IMR-90 (cell line): ENCODE measurements around the gene MRC2. TPM values are rescaled to one million over a fixed set of nuclear protein-coding genes. Genes with fewer than 3 reads are reported as not detected.

ENCODE experiments used
- ATAC-seq: fragments of 200-7000 bp; cut with Tn5 transposase; 2 replicates; pipeline ENCODE4 v1.9.1; 2020; ENCODE audit warnings: low read depth, mild to moderate bottlenecking, moderate library complexity
- BruUV-seq: library from RNA; stranded (reverse); fragments of 400-500 nt; replicated peaks from 2 replicates; lab custom pipeline; 2021; lab: Mats Ljungman, UMichigan
- CTCF ChIA-PET: fragments of 300-600 bp; formaldehyde crosslinking; extraction: SDS; loops from one replicate; lab custom pipeline; 2021; ENCODE audit warnings: antibody characterized with exemption; lab: Yijun Ruan, JAX
- POLR2A ChIA-PET: fragments of 300-600 bp; sonication (Branson Sonifier 250); formaldehyde crosslinking; loops from one replicate; lab custom pipeline; 2022; ENCODE audit warnings: antibody characterized with exemption; ENCODE audit not compliant: unreplicated experiment; lab: Charles Lee
- DNase-seq: peaks from one replicate; pipeline ENCODE4 v3.0.0; 2013
- H2AFZ ChIP-seq: replicated peaks from 2 replicates; pipeline ENCODE3; 2013; ENCODE audit warnings: low read length, mild to moderate bottlenecking; ENCODE audit not compliant: poor library complexity
- H2AK5ac ChIP-seq: 2 replicates; pipeline ENCODE4 v1.6.1; 2013; ENCODE audit warnings: low read depth, low read length, inconsistent platforms
- H2AK9ac ChIP-seq: replicated peaks from 2 replicates; pipeline ENCODE3; 2013; ENCODE audit warnings: mild to moderate bottlenecking, low read depth, low read length, moderate library complexity; ENCODE audit not compliant: poor library complexity
- H2BK120ac ChIP-seq: 2 replicates; pipeline ENCODE4 v1.6.1; 2013; ENCODE audit warnings: low read depth, low read length, inconsistent platforms
- H2BK15ac ChIP-seq: 3 replicates; pipeline ENCODE4 v1.6.1; 2013; ENCODE audit warnings: low read depth, low read length, inconsistent platforms
- H2BK20ac ChIP-seq: 2 replicates; pipeline ENCODE4 v1.6.1; 2013; ENCODE audit warnings: low read depth, mild to moderate bottlenecking, inconsistent platforms, low read length, moderate library complexity
- H2BK5ac ChIP-seq: 2 replicates; pipeline ENCODE4 v1.6.1; 2013; ENCODE audit warnings: mild to moderate bottlenecking, low read depth, low read length, inconsistent platforms; ENCODE audit not compliant: poor library complexity, severe bottlenecking
- H3K14ac ChIP-seq: replicated peaks from 2 replicates; pipeline ENCODE4 v1.6.1; 2013; ENCODE audit warnings: low read depth, low read length, inconsistent platforms
- H3K18ac ChIP-seq: 2 replicates; pipeline ENCODE4 v1.6.1; 2013; ENCODE audit warnings: low read depth, low read length, control low read depth
- H3K23ac ChIP-seq: 2 replicates; pipeline ENCODE4 v1.6.1; 2013; ENCODE audit warnings: low read depth, low read length, inconsistent platforms
- H3K27ac ChIP-seq: 2 replicates; pipeline ENCODE4 v1.5.1; 2013; ENCODE audit warnings: mild to moderate bottlenecking, control low read depth, low read length; ENCODE audit not compliant: insufficient read depth
- H3K27me3 ChIP-seq: 2 replicates; pipeline ENCODE4 v1.6.1; 2013; ENCODE audit warnings: low read length; ENCODE audit not compliant: control insufficient read depth, insufficient read depth
- H3K36me3 ChIP-seq: 2 replicates; pipeline ENCODE4 v1.6.1; 2013; ENCODE audit warnings: low read length, mixed read lengths; ENCODE audit not compliant: control insufficient read depth, insufficient read depth
- H3K4ac ChIP-seq: 2 replicates; pipeline ENCODE4 v1.6.1; 2013; ENCODE audit warnings: low read depth, low read length, inconsistent platforms
- H3K4me1 ChIP-seq: 2 replicates; pipeline ENCODE4 v1.6.1; 2013; ENCODE audit warnings: low read length, mixed read lengths; ENCODE audit not compliant: control insufficient read depth, insufficient read depth
- H3K4me2 ChIP-seq: 2 replicates; pipeline ENCODE4 v1.6.1; 2013; ENCODE audit warnings: low read depth, mild to moderate bottlenecking, control low read depth, low read length, moderate library complexity
- H3K4me3 ChIP-seq: 2 replicates; pipeline ENCODE4 v1.5.1; 2013; ENCODE audit warnings: low read depth, mild to moderate bottlenecking, control low read depth, low read length, moderate library complexity; ENCODE audit not compliant: insufficient read depth
- H3K56ac ChIP-seq: 2 replicates; pipeline ENCODE4 v1.6.1; 2013; ENCODE audit warnings: low read length, inconsistent platforms; ENCODE audit not compliant: insufficient read depth; ENCODE audit errors: extremely low read depth
- H3K79me1 ChIP-seq, 2 experiments: 2 replicates each; pipeline ENCODE4 v1.6.1; 2013; ENCODE audit warnings: low read length in 2 of 2, inconsistent platforms in 1 of 2, low read depth in 1 of 2
- H3K9ac ChIP-seq: 2 replicates; pipeline ENCODE4 v1.6.1; 2013; ENCODE audit warnings: low read depth, low read length, control low read depth
- H3K9me1 ChIP-seq: 2 replicates; pipeline ENCODE4 v1.6.1; 2013; ENCODE audit warnings: low read length, inconsistent platforms; ENCODE audit not compliant: insufficient read depth
- H3K9me3 ChIP-seq: 2 replicates; pipeline ENCODE4 v1.6.1; 2013; ENCODE audit warnings: low read length; ENCODE audit not compliant: control insufficient read depth, insufficient read depth
- H4K20me1 ChIP-seq: 2 replicates; pipeline ENCODE4 v1.6.1; 2013; ENCODE audit warnings: low read length, inconsistent platforms; ENCODE audit not compliant: insufficient read depth
- H4K5ac ChIP-seq: 2 replicates; pipeline ENCODE4 v1.6.1; 2013; ENCODE audit warnings: mild to moderate bottlenecking, low read depth, low read length, control low read depth
- H4K8ac ChIP-seq, 2 experiments: 2 replicates each; pipeline ENCODE4 v1.6.1; 2013; ENCODE audit warnings: low read depth in 2 of 2, low read length in 2 of 2, control low read depth in 1 of 2, inconsistent platforms in 1 of 2
- H4K91ac ChIP-seq: 2 replicates; pipeline ENCODE4 v1.6.1; 2013; ENCODE audit warnings: low read depth, low read length, inconsistent platforms; ENCODE audit not compliant: insufficient read depth
- BHLHE40 ChIP-seq: fragments of 150-350 bp; IDR thresholded peaks from 2 replicates; pipeline ENCODE4 v1.6.1; 2016; ENCODE audit warnings: mild to moderate bottlenecking, low read depth, low read length
- CEBPB ChIP-seq: IDR thresholded peaks from 2 replicates; pipeline ENCODE4 v1.6.1; 2012; ENCODE audit warnings: low read depth, low read length, improper control_type of control experiment
- CHD1 ChIP-seq: IDR thresholded peaks from 2 replicates; pipeline ENCODE4 v1.6.1; 2012; ENCODE audit warnings: low read depth, low read length, improper control_type of control experiment
- CTCF ChIP-seq: conservative IDR thresholded peaks from 2 replicates; pipeline ENCODE4 v1.5.1; 2012; ENCODE audit warnings: mild to moderate bottlenecking, low read depth, low read length, improper control_type of control experiment
- ELK1 ChIP-seq: fragments of 150-350 bp; IDR thresholded peaks from 2 replicates; pipeline ENCODE4 v1.6.1; 2016; ENCODE audit warnings: low read depth, mild to moderate bottlenecking, low read length, moderate library complexity, borderline replicate concordance
- FOS ChIP-seq: fragments of 150-350 bp; IDR thresholded peaks from 2 replicates; pipeline ENCODE4 v1.6.1; 2016; ENCODE audit warnings: low read depth, low read length
- MAFK ChIP-seq: IDR thresholded peaks from 2 replicates; pipeline ENCODE4 v1.6.1; 2012; ENCODE audit warnings: low read depth, low read length, improper control_type of control experiment
- MAZ ChIP-seq: IDR thresholded peaks from 2 replicates; pipeline ENCODE4 v1.6.1; 2012; ENCODE audit warnings: low read depth, mild to moderate bottlenecking, low read length, improper control_type of control experiment, moderate library complexity, borderline replicate concordance
- MXI1 ChIP-seq: IDR thresholded peaks from 2 replicates; pipeline ENCODE4 v1.6.1; 2012; ENCODE audit warnings: low read depth, mild to moderate bottlenecking, low read length, moderate library complexity, borderline replicate concordance
- NFE2L2 ChIP-seq: fragments of 150-350 bp; IDR thresholded peaks from 2 replicates; pipeline ENCODE4 v1.6.1; 2016; ENCODE audit warnings: low read depth, mild to moderate bottlenecking, low read length
- POLR2A ChIP-seq: IDR thresholded peaks from 2 replicates; pipeline ENCODE4 v1.6.1; 2012; ENCODE audit warnings: mild to moderate bottlenecking, low read depth, low read length
- RAD21 ChIP-seq: IDR thresholded peaks from 2 replicates; pipeline ENCODE4 v1.6.1; 2012; ENCODE audit warnings: low read length, improper control_type of control experiment
- RCOR1 ChIP-seq: IDR thresholded peaks from 2 replicates; pipeline ENCODE4 v1.6.1; 2012; ENCODE audit warnings: mild to moderate bottlenecking, low read length, improper control_type of control experiment; ENCODE audit not compliant: insufficient replicate concordance
- RFX5 ChIP-seq: IDR thresholded peaks from 2 replicates; pipeline ENCODE4 v1.8.0; 2012; ENCODE audit warnings: low read depth, mild to moderate bottlenecking, low read length, moderate library complexity
- WGBS, 2 experiments: methylation state at CpG; one replicate each; pipeline versions ENCODE4 v1.1.5 to v1.1.7; 2013; ENCODE audit warnings: missing lambda C conversion rate in 2 of 2; ENCODE audit not compliant: insufficient read length in 1 of 2; ENCODE audit errors: extremely low coverage in 2 of 2; 5-methylcytosine and 5-hydroxymethylcytosine counted together
- dilution Hi-C: fragments of 300-500 bp; cut with HindIII; formaldehyde crosslinking; loops from one replicate; pipeline ENCODE4 v1.14.3; 2018; ENCODE audit warnings: low sequenced_read_pairs; ENCODE audit not compliant: unreplicated experiment
- in situ Hi-C: fragments of 300-500 bp; cut with MboI; formaldehyde crosslinking; loops from 3 replicates; pipeline ENCODE4 v1.14.3; 2019; ENCODE audit warnings: low sequenced_read_pairs, inconsistent platforms, mixed read lengths
- intact Hi-C: fragments of 100-400 bp; cut with micrococcal nuclease; formaldehyde crosslinking; loops from 2 replicates; pipeline ENCODE4 v1.10.0; 2022
- polyA plus RNA-seq, 3 experiments: library from polyadenylated mRNA; depleted of rRNA; stranded (reverse); fragments of >200 nt; gene quantifications; 2 replicates each; pipeline ENCODE4 v1.2.3, GENCODE V29; 2012; ENCODE audit warnings: low replicate concordance in 1 of 3
- total RNA-seq: library from RNA; depleted of rRNA; stranded (reverse); fragments of >200 nt; gene quantifications from 2 replicates; pipeline ENCODE4 v1.2.3, GENCODE V29; 2012

The MRC2 gene
- total and polyA plus RNA-seq, 2 of the 4 experiments (the other 2 are of a cell fraction): 39.3 to 137 TPM

- DNase-seq: no peak
- no peak overlapping the region for H3K4ac ChIP-seq
- H3K36me3 ChIP-seq: peaks cover 27% of the 10 kb centered on the region
- H3K4me2 ChIP-seq: no peak overlapping the region
- TF ChIP-seq MAFK (no peak), NFE2L2 (no peak), CTCF (no peak), MAZ (no peak), RAD21 (no peak), CHD1 (no peak), CEBPB (no peak), RFX5 (no peak), FOS (no peak), POLR2A (no peak), RCOR1 (no peak), MXI1 (no peak), ELK1 (no peak), BHLHE40 (no peak)
- H2BK20ac ChIP-seq: no peak overlapping the region
- H3K27ac ChIP-seq: no peak overlapping the region
- no peak overlapping the region for H2AK9ac ChIP-seq
- ChIA-PET POLR2A (no interaction called here), CTCF (no interaction called here)
- H3K23ac ChIP-seq: no peak overlapping the region
- no peak overlapping the region for H2BK5ac ChIP-seq
- no peak overlapping the region for H3K18ac ChIP-seq
- H2AK5ac ChIP-seq: no peak overlapping the region
- WGBS, 2 experiments: no CpG with 5 or more reads among the region's 2 CpGs
- BruUV-seq: no TSS peak
- no peak overlapping the region for H4K8ac ChIP-seq
- no peak overlapping the region for H3K56ac ChIP-seq
- no peak overlapping the region for H4K91ac ChIP-seq
- H2AFZ ChIP-seq: no peak overlapping the region
- no peaks in the 10 kb centered on the region for H3K4me1 ChIP-seq
- H3K9me1 ChIP-seq: no peaks in the 10 kb centered on the region; the same call in 1 of the 2 replicates
- no peak overlapping the region for H2BK120ac ChIP-seq
- no peak for ATAC-seq
- no peak overlapping the region for H4K5ac ChIP-seq
- in situ Hi-C loops: no loop called here
- H3K79me1 ChIP-seq: peaks cover 10 to 23% of the 10 kb centered on the region in 2 experiments; a peak in 3 of 4 replicates
- intact Hi-C loops: no loop called here
- H3K4me3 ChIP-seq: no peak overlapping the region
- H3K9me3 ChIP-seq: no peaks in the 10 kb centered on the region
- H4K20me1 ChIP-seq: no peaks in the 10 kb centered on the region
- dilution Hi-C loops: no loop called here
- no peak overlapping the region for H3K14ac ChIP-seq
- H3K9ac ChIP-seq: no peak overlapping the region
- no peaks in the 10 kb centered on the region for H3K27me3 ChIP-seq
- no peak overlapping the region for H2BK15ac ChIP-seq
Observed at GRCh38 chr17:62580947-62581346, 46.5 kb upstream of the MRC2 start.
